ENCODE measurements around the gene CACNB1. TPM values are rescaled to one million over a fixed set of nuclear protein-coding genes. Genes with fewer than 3 reads are reported as not detected.

Gene CACNB1
- polyA plus RNA-seq (ENCODE audit: insufficient read length): 12.2 TPM
- long read RNA-seq, donor 1, partial matches to known transcripts: 2,967 of 4,419 reads
- long read RNA-seq, donor 1, other reads (novel, unspliced or antisense): 1,452 of 4,419 reads
- long read RNA-seq, donor 2, partial matches to known transcripts: 2,631 of 4,186 reads
- long read RNA-seq, donor 2, other reads (novel, unspliced or antisense): 1,555 of 4,186 reads
- long read RNA-seq, donor 3: 0 reads
- long read RNA-seq, donor 4: 0 reads
- long read RNA-seq, donor 5, partial matches to known transcripts: 5,281 of 8,175 reads
- long read RNA-seq, donor 5, other reads (novel, unspliced or antisense): 2,894 of 8,175 reads
- long read RNA-seq, donor 6, partial matches to known transcripts: 4,390 of 5,974 reads
- long read RNA-seq, donor 6, other reads (novel, unspliced or antisense): 1,583 of 5,974 reads
- long read RNA-seq, donor 7: 0 reads
- long read RNA-seq, donor 8, partial matches to known transcripts: 1,712 of 2,515 reads
- long read RNA-seq, donor 8, other reads (novel, unspliced or antisense): 803 of 2,515 reads

DNA sequence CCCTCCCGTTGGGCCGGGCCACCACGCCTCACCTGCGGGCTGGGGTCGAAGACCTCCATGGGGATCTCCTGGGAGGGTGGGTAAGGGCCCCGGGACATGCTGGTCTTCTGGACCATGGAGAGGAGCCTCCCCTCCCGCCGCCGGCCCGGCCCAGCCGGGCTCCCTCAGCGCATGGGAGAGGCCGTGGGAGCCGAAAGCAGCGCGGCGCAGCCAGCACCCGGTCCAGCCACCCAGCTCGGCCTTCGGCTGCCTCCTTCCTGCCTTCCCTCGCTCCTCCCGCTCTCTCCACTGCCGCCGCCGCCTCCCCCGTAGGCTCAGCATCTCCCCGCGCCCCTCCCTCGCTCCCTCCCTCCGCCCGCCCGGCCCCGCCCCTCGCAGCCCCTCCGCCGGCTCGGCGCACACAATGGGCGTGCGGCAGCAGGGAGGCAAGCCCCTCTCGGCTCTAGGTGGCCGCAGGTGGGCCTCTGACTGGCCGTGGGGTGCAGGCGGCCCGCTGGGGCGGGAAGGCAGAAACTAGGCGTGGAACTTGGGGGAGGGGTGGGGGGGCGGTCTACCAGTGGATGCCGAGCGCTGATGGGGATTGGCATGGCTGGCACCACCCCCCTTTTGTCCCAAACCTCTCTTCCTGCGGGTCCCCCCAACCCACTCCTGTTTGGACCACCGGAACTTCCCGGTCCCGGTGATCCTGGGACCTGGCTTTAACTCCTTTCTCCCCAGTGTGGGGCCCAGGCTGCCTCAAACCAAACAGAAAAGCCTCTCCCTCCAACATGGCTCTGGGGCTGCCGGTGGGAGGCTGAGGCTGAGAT lies at the start of gene CACNB1:
Gene CACNB1, minus strand, starts transcription at position 290 of the 806 bp plus-strand sequence. Its CDS starts 174 bp downstream, at position 116.
- peak; percentile 84 for DNase-seq

DNA sequence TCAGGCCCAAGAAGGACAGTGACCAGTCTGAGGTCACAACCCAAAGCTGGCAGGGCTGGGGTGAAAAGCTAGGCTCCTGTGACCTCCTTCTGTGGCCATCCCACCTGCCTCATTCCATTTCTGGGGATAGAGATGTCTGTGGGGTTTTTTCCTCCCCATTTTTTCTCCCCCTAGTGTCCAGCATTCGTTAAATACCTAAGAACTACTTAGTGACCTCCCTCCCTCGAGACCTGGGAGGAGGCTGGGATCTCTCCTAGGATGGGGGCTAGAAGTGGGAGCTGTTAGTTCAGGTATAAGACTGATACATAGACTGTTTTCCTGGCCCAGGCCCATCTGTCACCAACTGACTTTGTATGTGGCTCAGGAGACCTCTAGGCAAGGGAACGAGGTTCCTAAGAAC lies 48.8 kb upstream of the CACNB1 start:
- no peak for DNase-seq

DNA sequence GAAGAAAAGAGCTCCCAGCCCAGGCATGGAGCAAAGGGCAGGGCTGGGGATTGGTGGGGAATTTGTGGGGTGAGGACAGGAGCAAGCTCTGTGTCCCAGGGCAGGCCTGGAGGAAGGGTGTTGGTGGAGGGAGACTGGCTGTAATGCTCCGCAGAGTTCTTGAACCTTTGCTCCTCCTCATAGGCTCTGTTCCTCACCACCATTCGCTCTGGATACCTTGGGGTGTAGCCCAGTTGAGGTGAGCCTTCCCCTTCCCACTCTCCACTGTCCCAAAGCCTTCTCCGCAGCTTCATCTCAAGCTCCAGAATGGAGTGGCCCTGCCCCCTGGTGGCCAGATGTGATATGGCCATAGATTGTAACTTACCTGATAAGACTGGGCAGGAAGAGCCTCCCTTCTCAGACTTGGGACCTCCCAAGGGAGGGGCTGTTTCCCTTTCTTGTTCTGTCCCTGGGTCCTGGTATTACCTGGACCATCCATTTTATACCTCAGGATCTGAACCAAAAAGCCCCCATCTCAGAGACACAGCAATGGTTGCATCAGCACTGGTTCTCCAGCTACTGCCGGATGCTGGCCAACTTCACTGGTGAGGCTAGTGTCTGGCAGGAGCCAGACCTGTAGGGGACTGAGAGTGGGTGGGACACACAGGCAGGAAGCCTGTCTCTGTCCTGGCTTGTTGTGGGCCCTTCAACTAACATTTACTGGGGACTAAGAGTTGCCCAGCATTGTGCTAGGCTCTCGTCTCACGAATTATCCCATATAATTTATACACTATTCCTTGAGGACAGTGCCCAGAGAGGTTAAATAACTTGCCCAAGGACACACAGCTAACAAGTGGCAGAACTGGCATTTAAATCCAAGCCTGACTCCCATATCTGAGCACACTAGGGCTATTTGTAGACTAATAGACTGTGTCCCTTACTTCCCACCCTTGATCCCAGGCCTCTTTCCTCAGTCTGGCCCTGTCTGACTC lies 47.4 kb upstream of the CACNB1 start:
- peak; percentile 83 for DNase-seq

DNA sequence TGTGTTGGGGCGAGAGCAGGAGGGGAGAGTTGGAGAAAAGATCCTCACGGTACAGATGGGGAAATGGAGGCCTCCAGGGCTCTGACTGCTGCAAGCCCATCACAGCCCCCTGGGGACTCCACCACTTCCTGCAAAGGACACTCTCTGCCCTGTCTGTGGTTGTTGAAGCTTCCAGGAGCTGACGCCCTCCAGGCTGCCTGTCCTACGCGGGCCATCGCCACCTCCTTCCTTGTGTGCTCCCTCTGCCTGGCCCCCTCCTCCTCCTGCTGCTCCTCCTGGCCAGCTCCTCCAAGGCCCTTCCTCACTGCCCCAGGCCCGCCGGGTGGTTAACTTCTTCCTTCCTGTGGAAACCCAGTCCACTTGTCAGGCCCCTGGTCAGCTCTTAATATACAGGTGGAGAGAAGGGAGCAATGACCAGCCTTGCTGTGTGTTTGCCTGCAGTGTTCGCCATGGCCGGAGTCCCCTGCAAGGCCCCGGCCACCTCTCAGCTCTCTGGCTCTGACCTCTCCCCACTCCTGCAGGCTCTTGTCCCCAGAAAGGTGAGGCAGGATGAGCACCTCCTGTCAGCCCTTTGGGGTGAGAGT lies 46.6 kb upstream of the CACNB1 start:
- no peak for DNase-seq

DNA sequence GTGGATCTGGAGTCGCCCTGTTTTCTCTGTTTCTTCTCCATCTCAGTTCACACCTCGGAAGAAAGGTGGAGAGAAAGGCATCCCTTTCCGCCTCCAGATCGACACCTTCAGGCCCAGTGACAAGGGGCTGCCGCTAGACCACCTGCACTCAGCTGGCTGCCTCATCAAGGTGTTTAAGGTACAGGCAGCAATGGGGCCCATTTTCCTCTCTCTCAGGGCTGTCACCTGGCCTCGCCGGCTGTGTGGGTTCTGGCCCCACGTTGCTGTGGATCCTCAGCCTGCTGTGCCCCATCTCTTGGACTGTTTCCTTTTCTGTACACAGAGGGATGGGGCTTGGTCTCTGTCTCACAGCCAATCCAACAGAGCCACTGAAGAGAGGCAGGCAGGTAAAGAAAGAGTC lies 45.7 kb upstream of the CACNB1 start:
- DNase-seq: no peak

DNA sequence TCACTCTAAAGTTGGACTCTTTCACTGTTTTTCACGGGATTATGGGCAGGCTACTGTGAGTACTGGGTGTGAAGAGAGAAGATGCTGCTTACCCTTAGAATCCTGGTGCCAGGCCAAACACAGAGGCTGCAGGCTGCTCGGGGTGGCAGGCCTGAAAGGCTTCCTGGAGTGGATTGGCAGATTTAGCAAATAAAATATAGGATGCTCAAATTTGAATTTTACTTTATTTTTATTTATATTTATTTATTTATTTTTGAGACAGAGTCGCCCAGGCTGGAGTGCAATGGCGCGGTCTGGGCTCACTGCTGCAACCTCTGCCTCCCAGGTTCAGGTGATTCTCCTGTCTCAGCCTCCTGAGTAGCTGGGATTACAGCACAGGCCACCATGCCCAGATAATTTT lies 43.2 kb upstream of the CACNB1 start:
- DNase-seq: no peak

DNA sequence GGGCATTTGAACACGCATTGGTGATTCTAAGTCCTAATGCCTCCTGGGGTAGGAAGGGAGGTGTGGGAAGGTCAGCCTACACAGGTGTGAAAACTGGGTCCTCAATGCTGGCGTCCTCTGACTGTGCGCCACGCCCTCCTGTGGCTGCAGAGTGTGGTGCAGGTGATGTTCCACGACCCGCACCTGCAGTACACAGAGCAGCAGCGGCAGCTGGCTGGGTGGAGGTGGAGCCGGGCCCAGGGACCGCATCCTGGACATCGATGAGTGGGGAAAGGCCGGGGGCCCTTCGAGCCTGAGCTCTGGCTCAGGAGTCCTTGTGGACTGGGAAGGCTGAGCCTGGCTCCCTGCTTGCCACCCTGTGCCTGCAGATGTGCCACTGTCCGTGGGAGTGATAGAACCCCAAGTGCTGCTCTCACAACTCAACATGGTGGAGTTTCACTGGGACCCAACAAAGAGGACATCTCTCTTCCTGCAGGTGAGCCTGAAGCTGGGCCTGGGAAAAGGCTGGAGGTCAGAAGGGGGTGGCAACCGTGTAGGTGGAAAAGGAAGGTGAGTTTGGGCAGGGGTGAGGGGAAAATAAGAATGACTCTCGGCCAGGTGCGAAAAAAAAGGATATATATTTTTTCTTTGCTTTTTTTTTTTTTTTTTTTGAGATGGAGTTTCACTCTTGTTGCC lies 42.3 kb upstream of the CACNB1 start:
- DNase-seq: no peak

DNA sequence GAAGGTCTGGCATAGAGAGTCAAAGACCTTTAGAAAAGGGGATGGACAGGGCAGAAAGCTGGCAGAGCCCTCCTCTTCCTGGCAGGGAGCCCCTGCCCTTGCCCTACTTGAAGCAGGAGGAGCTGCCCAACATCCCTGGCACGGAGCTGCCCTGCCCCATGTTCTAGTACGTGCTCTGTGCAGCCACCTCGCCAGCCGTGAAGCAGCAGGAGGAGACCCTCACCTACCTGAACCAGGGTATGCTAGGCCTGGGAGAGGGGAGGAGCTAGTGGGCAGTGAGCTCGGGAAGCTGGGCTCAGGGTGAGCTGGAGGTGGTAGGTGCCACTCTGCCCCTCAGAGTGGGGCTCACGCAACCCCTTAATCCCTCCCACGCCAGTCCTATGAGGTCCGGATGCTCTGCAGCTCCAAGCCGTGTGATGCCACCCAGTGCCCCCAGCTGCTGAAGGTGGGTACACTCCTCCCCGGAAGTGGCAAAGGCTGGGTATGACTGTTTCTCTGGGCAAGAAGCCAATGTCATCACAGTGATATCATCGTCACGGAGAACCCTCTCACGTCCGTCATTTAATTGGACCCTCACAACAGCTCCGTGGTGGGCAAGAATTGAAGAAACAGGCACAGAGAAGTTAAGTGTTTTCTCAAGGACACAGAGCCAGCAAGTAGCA lies 41.0 kb upstream of the CACNB1 start:
- no peak for DNase-seq

DNA sequence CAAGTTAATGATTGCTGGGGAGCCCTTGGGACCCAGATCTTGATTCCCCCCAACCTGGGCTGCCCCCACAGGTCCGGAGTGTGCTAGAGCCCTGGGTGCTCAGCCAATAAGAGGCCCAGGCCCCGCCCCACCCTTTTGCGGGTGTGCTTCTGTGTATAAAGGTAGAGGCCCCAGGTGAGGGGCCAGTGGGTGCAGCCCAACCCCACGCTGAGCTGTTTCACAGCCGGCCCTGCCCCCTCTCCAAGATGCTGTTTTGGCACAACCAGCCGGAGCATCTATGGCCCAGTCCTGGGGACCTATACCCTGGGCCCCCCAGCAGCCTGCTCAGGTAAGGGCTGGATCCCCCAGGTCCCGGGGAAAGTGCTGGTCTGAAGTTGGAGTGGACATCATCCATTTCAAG lies 40.1 kb upstream of the CACNB1 start:
- DNase-seq: no peak

DNA sequence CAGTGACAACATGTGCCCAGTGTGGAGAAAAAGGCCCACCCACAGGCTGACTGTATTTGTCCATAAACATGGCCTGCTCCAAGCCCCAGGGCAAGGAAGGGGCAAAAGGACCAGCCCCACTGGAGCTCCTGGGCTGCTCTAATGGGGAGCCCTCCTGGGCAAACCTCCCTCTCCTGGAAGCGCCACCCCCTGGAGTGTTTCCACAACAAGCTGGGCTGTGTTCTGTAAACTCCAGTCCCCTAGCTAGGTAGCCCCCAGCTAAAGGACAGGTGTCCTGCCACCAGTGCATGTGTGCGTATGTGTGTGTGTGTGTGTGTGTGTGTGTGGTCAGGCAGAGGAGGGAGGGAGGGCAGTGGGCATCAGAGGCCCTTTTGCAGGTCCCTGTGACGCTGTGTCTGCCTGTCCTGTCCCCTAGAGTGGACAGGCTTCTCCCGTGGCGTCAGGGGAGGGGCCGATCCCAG lies 39.5 kb upstream of the CACNB1 start:
- DNase-seq: no peak

DNA sequence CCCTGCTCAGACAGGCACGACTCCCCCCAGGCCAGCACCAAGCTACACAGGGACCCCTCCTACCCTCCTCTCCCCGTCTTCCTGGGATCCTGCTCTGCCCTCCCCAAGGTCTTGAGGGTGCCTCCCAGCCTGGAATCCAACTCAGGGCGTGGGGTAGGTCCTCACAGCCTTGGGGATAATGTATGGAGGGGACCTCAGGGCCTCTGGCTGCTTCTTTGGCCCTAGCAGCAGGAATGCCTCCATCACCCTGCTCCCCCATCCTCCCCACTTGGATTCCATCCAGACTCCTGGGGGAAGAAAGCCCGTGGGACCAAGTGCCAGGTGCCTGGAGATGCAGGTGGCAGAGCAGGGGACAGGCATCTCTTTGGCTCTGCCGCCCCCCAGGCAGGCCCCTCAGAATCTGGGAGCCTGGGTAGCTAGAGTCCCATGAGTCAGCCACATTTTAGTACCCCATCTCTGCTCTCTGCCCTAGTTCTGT lies 39.0 kb upstream of the CACNB1 start:
- no peak for DNase-seq

DNA sequence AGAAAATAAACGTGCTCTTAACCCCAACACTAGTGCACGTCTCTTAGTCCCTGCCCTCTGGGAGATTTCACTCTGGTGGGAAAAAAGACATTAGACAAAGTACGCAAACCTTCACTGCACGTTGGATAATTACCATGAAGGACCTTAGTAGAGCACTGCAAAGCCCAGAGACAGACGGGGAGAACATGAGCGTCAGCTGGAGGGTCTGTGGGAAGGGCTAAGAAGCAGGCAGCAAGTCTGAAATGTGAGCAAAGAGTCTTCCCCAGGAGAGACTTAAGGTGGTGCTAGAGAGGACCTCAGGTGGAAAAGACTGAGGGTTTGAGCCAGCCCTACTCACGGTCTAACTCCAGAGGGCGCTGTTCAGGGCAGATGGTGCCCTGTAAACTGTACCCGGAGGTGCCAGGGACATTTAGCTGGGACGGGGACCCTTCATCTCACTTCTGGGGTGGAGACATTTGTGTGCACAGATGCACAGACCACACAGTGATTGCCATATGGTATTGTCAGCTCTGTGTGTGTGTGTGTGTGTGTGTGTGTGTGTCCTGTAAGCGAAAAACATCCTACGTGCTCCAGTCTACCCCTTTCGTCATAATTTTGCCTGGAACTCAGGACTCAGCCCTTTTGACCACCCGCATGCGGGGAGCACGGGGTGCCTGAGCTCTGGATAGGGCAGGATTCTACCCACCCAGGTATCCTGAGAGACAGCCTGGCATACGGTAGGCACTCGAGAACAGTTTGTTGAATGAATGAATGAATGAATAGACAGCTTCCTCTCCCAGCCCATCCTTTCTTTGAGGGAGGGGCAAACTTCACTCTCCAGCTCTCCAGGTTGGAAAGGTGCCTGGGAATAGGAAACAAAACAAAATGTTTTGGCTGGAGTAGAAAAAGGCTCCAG lies 38.3 kb upstream of the CACNB1 start:
- DNase-seq: no peak

DNA sequence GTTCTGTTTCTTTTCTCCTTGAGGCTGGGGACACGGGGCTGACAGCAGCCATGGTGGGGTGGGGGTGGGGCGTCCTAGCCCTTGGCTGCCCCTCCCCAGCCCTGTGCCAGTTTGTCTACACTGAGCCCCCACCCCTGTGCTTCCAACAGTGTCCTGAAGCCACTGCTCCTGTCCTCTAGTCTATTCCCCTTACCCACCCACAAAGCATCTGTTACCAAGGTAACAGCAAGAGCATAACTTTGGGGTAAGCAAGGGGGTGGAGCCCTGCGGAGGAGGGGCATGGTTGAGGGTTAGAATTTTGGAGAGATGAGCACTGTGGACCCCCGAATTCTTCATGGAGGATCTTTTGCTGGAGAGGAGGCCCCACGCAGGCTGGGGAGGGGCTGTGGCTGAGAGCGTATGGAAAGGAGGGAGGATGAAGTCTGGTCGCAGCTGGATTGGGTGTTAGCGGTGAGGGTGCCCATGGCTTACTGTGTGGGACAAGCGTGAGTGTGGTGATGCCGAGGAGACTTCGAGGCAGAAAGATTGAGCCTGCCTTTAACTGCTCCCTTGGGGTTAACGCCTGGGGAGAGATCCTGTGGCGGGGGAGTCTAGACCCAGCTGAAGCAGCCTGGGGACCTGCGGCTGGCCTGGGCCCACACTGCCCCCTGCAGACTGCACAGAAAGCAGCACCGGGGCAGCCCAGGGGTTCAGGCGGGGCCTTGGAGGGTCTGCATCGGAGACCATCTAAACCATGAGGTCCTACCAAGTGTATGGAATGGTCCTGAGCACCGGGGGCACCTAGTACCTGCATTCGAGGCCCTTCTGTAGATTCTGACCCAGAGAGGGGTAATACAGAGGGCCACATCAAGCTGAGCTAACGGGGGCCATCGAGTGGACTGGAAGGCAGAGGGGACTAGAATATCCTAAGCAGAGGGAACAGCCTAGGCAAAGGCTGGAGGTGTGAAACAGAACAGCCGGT lies 34.4 kb upstream of the CACNB1 start:
- no peak for DNase-seq

DNA sequence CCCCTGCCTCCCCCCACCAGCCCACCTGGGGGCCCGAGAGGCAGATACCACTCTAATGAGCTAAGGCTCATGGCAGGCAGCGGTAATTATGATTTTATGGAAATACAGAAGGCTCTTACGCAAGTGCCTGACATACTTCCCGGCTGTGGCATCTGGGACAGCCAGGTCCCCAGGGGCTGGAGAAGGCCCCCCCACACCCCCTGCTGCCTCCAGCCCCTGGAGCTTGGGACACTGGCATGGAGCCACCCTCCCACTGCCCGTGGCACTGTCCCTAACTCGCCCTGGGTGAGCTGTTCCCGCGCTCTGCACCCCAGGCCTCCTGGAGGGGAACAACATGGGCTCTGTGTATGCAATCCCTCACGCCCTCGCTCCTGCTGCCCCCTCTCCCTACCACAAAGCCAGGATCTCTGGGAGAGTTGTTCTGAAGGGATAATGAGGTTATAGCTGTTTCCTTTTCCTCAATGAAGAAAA lies 33.7 kb upstream of the CACNB1 start:
- DNase-seq: no peak

DNA sequence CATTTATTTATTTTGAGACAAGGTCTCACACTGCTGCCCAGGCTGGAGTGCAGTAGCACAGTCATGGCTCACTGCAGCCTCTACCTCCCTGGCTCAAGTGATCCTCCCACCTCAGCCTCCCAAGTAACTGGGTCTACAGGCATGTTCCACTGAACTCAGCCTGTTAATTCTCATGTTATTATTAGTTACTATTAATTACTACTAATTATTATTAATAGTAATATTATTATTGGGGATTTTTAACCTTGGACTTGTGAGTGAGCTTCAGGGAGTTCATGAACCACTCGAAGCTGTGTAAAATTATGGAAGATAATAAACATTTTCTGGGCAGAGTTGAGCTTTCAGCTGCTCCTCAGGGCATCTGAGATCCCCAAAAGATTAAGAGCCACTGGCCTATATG lies 32.9 kb upstream of the CACNB1 start:
- DNase-seq: no peak

DNA sequence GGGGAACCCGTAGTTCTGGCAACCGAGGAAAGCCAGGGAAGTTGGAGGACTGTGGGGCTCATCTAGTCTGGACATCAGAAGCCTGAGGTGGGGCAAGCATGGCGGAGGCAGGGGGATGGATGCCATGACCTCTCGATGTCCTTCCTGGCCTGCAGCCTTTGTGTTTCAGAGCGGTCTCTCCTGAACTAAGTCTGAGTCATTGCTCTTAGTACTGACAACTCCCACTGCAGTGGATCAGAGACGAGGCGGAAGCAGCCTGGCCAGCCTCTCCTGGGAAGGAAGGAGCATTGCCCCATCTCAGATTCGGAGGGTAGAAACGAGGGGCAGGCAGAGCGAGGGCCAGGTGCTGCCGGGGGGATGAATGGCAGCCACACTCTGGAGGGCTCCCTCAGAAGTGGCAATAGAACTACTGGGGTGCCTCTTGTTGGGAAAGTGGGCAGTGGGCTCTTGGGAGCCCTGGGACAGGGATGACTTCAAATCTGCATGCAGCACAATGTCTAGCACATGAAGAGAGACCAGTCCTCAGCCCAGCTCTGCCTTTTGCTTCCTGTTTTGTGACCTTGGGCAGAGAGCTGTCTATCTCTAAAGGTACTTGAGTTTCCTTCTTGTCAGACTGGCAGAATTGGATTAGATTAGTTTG lies 31.9 kb upstream of the CACNB1 start:
- DNase-seq: no peak

DNA sequence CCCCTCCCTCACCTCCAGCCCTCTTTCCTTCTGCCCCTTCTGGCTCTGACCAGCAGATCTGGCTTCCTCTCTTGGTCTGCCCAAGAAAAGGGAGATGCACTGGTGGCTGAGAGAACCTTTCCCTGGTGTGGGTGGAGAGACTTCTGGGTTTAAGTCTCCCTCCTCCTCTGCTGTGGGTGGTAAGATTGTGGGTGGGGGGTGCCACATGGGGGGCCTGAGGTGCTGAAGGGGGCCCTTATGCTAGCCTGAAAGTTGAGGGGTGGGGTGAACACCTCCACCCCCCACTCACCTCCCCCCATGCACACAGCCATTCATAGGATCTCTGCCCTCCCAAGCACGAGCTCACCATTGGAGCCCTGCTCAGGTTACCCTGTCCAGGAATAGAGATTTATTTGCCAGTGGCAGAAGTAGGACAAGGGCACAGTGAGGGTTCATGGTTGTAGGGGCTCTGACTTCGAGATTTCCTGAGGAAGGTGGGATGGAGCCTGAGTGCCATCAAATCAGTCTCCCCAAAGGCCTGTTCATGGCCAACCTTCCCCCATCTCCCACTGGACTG lies 30.0 kb upstream of the CACNB1 start:
- DNase-seq: no peak

Data from left kidney (tissue), 8 donors.